ENCODE results near the gene TPM2. TPM values are rescaled to one million over a fixed set of nuclear protein-coding genes. Genes with fewer than 3 reads are reported as not detected.

TPM2 gene
- total and polyA plus RNA-seq, 9 of the 15 experiments (the other 6 are each of a cell fraction or from before 2014, with no cell fraction given): 0.28 to 16.1 (median 4.5) TPM

GRCh38 chr9:35675732-35676392, 13.9 kb downstream of the TPM2 start:
- Histone ChIP-seq H3K9ac (ENCODE audit: insufficient read depth in 1 of 2, low read depth in 2 of 2, low read length in 2 of 2) (no peak overlapping the region), H3K27ac (ENCODE audit: extremely low read depth, low read depth, low read length) (no peak overlapping the region), H2AFZ (ENCODE audit: low read depth, low read length) (no peak overlapping the region), H4K20me1 (replicated peaks; ENCODE audit: control insufficient read depth, insufficient read depth, low read length) (no peaks in the 10 kb centered on the region), H3K36me3 (ENCODE audit: control insufficient read depth, insufficient read depth, low read length) (no peaks in the 10 kb centered on the region), H3K9me3 (replicated peaks; ENCODE audit: control insufficient read depth, insufficient read depth, low read depth, low read length) (no peaks in the 10 kb centered on the region), H3K4me1 (replicated peaks in 1 of 2; ENCODE audit: control insufficient read depth in 2 of 2, insufficient read depth in 2 of 2, low read length in 2 of 2) (peaks cover 0 to 15% of the 10 kb centered on the region in 2 experiments; a peak in 4 of 5 replicates), H3K27me3 (ENCODE audit: control insufficient read depth in 2 of 2, insufficient read depth in 2 of 2, low read length in 2 of 2) (no peaks in the 10 kb centered on the region), H3K4me3 (no peak overlapping the region), H3K9me1 (ENCODE audit: control insufficient read depth, insufficient read depth, low read length) (no peaks in the 10 kb centered on the region), H3K79me2 (ENCODE audit: control insufficient read depth, insufficient read depth, low read length) (no peaks in the 10 kb centered on the region), H3K4me2 (ENCODE audit: insufficient read depth, low read length) (no peak overlapping the region)
- intact Hi-C loops (cut with micrococcal nuclease): no loop called here
- DNase-seq (ENCODE audit: extremely low read depth in 1 of 4, low spot score in 3 of 4): no peak
- ATAC-seq: no peak
- WGBS (ENCODE audit: insufficient coverage, low coverage, missing lambda C conversion rate): 66% methylated on average over 7 of the region's 51 CpGs
- no peak for FAIRE-seq
- POLR2A ChIA-PET: interaction anchor here (1.0 kb wide), 1 partner anchor 15 kb away, joined by 4 read pairs; no protein-coding TSS in a partner anchor
- CTCF ChIA-PET (ENCODE audit: low intra/inter-chr PET ratio): no interaction called here
- no TSS peak for BruUV-seq (replicated peaks)
- in situ Hi-C loops (cut with MboI): no loop called here
- TF ChIP-seq NCOA6 (IDR thresholded peaks at IDR 0.05) (no peak), CTCFL (IDR thresholded peaks at IDR 0.05; ENCODE audit: borderline replicate concordance, insufficient read depth, low read depth, low read length, poor library complexity, severe bottlenecking) (no peak), HMGN3 (IDR thresholded peaks at IDR 0.05; ENCODE audit: borderline replicate concordance, extremely low read depth, insufficient read length, low read depth, low read length) (no peak), CHD2 (IDR thresholded peaks at IDR 0.05; ENCODE audit: low read depth, low read length) (no peak), PREB (CRISPR knock-in tag; IDR thresholded peaks at IDR 0.05) (no peak)
- TF ChIP-seq, protein P1, sequence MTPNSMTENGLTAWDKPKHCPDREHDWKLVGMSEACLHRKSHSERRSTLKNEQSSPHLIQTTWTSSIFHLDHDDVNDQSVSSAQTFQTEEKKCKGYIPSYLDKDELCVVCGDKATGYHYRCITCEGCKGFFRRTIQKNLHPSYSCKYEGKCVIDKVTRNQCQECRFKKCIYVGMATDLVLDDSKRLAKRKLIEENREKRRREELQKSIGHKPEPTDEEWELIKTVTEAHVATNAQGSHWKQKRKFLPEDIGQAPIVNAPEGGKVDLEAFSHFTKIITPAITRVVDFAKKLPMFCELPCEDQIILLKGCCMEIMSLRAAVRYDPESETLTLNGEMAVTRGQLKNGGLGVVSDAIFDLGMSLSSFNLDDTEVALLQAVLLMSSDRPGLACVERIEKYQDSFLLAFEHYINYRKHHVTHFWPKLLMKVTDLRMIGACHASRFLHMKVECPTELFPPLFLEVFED (CRISPR knock-in tag; conservative IDR thresholded peaks at IDR 0.05): no peak
- TF ChIP-seq, protein P2, sequence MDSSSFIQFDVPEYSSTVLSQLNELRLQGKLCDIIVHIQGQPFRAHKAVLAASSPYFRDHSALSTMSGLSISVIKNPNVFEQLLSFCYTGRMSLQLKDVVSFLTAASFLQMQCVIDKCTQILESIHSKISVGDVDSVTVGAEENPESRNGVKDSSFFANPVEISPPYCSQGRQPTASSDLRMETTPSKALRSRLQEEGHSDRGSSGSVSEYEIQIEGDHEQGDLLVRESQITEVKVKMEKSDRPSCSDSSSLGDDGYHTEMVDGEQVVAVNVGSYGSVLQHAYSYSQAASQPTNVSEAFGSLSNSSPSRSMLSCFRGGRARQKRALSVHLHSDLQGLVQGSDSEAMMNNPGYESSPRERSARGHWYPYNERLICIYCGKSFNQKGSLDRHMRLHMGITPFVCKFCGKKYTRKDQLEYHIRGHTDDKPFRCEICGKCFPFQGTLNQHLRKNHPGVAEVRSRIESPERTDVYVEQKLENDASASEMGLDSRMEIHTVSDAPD (CRISPR knock-in tag; IDR thresholded peaks at IDR 0.05): no peak
- TF ChIP-seq, protein P3, sequence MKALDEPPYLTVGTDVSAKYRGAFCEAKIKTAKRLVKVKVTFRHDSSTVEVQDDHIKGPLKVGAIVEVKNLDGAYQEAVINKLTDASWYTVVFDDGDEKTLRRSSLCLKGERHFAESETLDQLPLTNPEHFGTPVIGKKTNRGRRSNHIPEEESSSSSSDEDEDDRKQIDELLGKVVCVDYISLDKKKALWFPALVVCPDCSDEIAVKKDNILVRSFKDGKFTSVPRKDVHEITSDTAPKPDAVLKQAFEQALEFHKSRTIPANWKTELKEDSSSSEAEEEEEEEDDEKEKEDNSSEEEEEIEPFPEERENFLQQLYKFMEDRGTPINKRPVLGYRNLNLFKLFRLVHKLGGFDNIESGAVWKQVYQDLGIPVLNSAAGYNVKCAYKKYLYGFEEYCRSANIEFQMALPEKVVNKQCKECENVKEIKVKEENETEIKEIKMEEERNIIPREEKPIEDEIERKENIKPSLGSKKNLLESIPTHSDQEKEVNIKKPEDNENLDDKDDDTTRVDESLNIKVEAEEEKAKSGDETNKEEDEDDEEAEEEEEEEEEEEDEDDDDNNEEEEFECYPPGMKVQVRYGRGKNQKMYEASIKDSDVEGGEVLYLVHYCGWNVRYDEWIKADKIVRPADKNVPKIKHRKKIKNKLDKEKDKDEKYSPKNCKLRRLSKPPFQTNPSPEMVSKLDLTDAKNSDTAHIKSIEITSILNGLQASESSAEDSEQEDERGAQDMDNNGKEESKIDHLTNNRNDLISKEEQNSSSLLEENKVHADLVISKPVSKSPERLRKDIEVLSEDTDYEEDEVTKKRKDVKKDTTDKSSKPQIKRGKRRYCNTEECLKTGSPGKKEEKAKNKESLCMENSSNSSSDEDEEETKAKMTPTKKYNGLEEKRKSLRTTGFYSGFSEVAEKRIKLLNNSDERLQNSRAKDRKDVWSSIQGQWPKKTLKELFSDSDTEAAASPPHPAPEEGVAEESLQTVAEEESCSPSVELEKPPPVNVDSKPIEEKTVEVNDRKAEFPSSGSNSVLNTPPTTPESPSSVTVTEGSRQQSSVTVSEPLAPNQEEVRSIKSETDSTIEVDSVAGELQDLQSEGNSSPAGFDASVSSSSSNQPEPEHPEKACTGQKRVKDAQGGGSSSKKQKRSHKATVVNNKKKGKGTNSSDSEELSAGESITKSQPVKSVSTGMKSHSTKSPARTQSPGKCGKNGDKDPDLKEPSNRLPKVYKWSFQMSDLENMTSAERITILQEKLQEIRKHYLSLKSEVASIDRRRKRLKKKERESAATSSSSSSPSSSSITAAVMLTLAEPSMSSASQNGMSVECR (CRISPR knock-in tag; IDR thresholded peaks at IDR 0.05): no peak
